Stimulated activated CD4-positive, alpha-beta T cell treated with anti-CD3 and anti-CD28 coated beads, Interleukin-2, amount 100 ng/mL, for 48 hours (primary cell): Measurements from ENCODE around the gene PRODH.
"Not testable (repeated sequence)": the region's sequence is repeated elsewhere in the genome, so short reads cannot be mapped to it uniquely, and the experiment has no call there.

ENCODE experiments used
- DNase-seq, 2 donors: peaks; one replicate each; pipeline ENCODE4 v3.0.0-alpha.2; 2020

Gene PRODH

DNA sequence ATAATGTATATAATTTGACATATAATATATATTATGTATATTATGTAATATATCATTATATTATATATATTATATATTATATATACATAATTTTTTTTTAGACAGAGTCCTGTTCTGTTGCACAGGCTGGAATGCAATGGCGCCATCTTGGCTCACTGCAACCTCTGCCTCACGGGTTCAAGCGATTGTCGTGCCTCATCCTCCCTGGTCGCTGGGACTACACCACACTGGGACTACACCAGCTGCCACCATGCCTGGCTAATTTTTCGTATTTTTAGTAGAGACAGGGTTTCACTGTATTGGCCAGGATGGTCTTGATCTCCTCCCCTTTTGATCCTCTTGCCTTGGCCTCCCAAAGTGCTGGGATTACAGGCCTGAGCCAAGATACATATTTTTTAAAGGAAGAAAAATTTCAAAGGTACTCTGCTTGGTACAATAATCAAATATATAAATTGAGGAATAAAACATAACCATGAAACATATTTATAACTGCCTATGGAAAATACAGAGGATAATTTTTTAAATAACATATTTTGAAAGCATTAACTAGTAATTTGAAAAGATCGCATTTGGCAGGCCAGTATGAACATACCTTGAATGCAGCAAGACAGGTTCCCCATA, 39.9 kb downstream of the PRODH start:
- peak; percentile 3 to 8 for DNase-seq

DNA sequence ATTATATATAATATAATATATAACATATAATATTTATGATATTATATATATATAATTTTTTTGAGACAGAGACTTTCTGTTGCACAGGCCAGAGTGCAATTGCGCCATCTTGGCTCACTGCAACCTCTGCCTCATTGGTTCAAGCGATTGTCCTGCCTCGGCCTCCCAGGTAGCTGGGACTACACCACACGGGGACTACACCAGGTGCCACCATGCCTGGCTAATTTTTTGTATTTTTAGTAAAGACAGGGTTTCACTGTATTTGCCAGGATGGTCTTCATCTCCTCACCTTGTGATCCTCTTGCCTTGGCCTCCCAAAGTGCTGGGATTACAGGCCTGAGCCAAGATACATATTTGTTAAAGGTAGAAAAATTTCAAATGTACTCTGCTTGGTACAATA, 42.3 kb downstream of the PRODH start:
- DNase-seq = not testable (repeated sequence)

DNA sequence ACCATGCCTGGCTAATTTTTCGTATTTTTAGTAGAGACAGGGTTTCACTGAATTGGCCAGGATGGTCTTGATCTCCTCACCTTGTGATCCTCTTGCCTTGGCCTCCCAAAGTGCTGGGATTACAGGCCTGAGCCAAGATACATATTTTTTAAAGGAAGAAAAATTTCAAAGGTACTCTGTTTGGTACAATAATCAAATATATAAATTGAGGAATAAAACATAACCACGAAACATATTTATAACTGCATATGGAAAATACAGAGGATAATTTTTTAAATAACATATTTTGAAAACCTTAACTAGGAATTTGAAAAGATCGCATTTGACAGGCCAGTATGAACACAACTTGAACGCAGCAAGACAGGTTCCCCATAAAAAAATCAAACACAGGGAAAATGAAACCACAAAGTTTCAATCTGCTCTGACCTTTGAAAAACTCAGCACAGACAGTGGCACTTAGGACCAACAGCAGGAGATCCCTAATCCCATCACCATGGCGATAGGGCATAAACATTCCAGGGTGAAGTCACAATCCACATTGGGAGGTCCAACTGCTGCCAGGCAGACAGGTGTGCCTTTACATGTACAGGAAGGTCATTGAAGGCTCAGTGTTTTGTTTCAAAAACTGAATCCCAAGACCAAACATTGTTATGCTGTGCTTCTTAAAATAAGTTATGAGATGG, 45.4 kb downstream of the PRODH start:
- DNase-seq = not testable (repeated sequence)

DNA sequence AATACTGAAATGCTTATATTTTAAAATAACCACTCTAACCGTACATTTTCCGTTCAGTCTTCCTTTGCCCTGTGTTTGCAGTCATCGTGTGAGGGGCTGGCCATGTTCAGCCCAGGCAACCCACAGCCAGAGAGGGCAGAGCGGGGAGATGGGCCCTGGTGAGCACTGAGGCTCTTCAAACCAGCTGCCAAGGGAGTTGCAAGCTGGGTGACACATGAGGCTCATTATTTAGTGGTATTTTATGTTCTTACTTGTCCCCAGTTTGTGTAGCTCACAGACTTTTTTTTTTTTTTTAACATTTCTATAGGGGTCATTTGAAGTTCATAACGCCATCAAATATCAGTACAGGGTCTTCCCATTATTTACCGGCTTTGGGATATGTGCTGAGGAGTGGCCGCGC, 48.0 kb downstream of the PRODH start:
- DNase-seq = no peak

DNA sequence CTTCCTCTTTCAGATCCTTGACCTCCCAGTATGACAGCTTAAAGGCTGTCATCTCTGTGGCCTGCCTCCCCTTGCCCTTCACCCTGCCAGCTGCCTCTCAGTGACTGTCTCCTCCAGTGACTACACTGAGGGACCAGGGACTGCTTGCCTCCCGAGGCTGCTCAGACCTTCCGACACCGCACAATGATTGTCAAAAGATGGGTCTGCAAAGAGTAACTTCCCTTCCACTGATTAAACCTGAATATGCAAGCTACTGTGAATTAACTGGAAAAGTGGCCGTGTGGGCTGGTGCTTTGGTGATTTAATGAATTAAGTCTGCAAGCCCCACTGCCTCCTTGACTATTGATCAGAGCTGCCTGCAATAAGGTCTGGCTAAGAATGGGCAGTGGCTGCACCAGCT, 51.6 kb downstream of the PRODH start:
- not testable (repeated sequence) for DNase-seq

DNA sequence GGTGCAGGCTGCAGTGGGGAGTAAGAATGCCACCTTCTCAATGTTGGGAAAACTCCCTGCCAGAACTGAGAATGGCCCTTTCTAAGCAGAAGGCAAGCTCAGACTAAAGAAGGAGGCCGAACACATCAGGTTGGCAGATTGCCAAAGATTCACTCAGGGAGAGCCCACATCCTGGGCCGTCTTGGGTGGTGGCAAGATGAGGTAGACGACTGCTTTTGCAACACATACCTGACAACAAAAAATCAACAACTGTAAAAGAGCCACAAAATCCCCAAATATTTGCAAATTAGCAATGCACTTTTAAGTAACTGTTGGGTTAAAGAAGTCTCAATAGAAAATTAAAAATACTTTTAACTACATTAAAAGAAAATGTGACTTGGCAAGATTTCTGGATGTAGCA, 54.8 kb downstream of the PRODH start:
- peak in 1 of 2 donors; percentile 53 for DNase-seq
